ENCODE data around the gene FMNL3.
"Not testable (repeated sequence)": the region's sequence is repeated elsewhere in the genome, so short reads cannot be mapped to it uniquely, and the experiment has no call there.

FMNL3 gene

GRCh38 chr12:49738721-49739120, 31.5 kb upstream of the FMNL3 start:
- not testable (repeated sequence) for H2AFZ ChIP-seq (ENCODE audit: low read length, unreplicated experiment); H3K4me3 ChIP-seq (ENCODE audit: low read depth, low read length); H3K36me3 ChIP-seq (ENCODE audit: insufficient read depth, low read length); H3K4me1 ChIP-seq (ENCODE audit: control insufficient read depth, insufficient read depth, low read length, unreplicated experiment); H3K27me3 ChIP-seq (ENCODE audit: insufficient read depth, low read length); H3K27ac ChIP-seq (ENCODE audit: low read depth, low read length)
- peaks cover 20% of the 10 kb centered on the region for H3K79me2 ChIP-seq (ENCODE audit: control insufficient read depth, insufficient read depth, low read length, unreplicated experiment)

- not testable (repeated sequence) for H3K36me3 ChIP-seq (ENCODE audit: insufficient read depth, low read length); H3K79me2 ChIP-seq (ENCODE audit: control insufficient read depth, insufficient read depth, low read length, unreplicated experiment); H3K27ac ChIP-seq (ENCODE audit: low read depth, low read length); H3K4me1 ChIP-seq (ENCODE audit: control insufficient read depth, insufficient read depth, low read length, unreplicated experiment); H3K4me3 ChIP-seq (ENCODE audit: low read depth, low read length); H3K27me3 ChIP-seq (ENCODE audit: insufficient read depth, low read length); H2AFZ ChIP-seq (ENCODE audit: low read length, unreplicated experiment)
Observed at GRCh38 chr12:49734900-49735299, 27.7 kb upstream of the FMNL3 start.

- H3K4me3 ChIP-seq (ENCODE audit: low read depth, low read length) = no peak overlapping the region
- no peaks in the 10 kb centered on the region for H3K4me1 ChIP-seq (ENCODE audit: control insufficient read depth, insufficient read depth, low read length, unreplicated experiment)
- no peak overlapping the region for H2AFZ ChIP-seq (ENCODE audit: low read length, unreplicated experiment)
- H3K36me3 ChIP-seq (ENCODE audit: insufficient read depth, low read length) = no peaks in the 10 kb centered on the region
- peaks cover 7% of the 10 kb centered on the region; the same call in 1 of the 2 replicates for H3K27me3 ChIP-seq (ENCODE audit: insufficient read depth, low read length)
- no peak overlapping the region for H3K27ac ChIP-seq (ENCODE audit: low read depth, low read length)
- H3K79me2 ChIP-seq (ENCODE audit: control insufficient read depth, insufficient read depth, low read length, unreplicated experiment) = no peaks in the 10 kb centered on the region
Observed at GRCh38 chr12:49733219-49734017, 26.2 kb upstream of the FMNL3 start.

- Histone ChIP-seq H3K4me1 (ENCODE audit: control insufficient read depth, insufficient read depth, low read length, unreplicated experiment) (no peaks in the 10 kb centered on the region), H3K4me3 (ENCODE audit: low read depth, low read length) (no peak overlapping the region), H3K27ac (ENCODE audit: low read depth, low read length) (no peak overlapping the region), H3K27me3 (ENCODE audit: insufficient read depth, low read length) (peaks cover 12% of the 10 kb centered on the region; the same call in 1 of the 2 replicates), H3K36me3 (ENCODE audit: insufficient read depth, low read length) (no peaks in the 10 kb centered on the region), H3K79me2 (ENCODE audit: control insufficient read depth, insufficient read depth, low read length, unreplicated experiment) (no peaks in the 10 kb centered on the region), H2AFZ (ENCODE audit: low read length, unreplicated experiment) (no peak overlapping the region)
Observed at GRCh38 chr12:49730568-49731101, 23.4 kb upstream of the FMNL3 start.

GRCh38 chr12:49730050-49730449, 22.8 kb upstream of the FMNL3 start:
- Histone ChIP-seq H3K36me3 (ENCODE audit: insufficient read depth, low read length) (no peaks in the 10 kb centered on the region), H2AFZ (ENCODE audit: low read length, unreplicated experiment) (no peak overlapping the region), H3K27me3 (ENCODE audit: insufficient read depth, low read length) (peaks cover 16% of the 10 kb centered on the region; the same call in 1 of the 2 replicates), H3K4me1 (ENCODE audit: control insufficient read depth, insufficient read depth, low read length, unreplicated experiment) (no peaks in the 10 kb centered on the region), H3K79me2 (ENCODE audit: control insufficient read depth, insufficient read depth, low read length, unreplicated experiment) (no peaks in the 10 kb centered on the region), H3K27ac (ENCODE audit: low read depth, low read length) (no peak overlapping the region), H3K4me3 (ENCODE audit: low read depth, low read length) (no peak overlapping the region)

- H3K79me2 ChIP-seq (ENCODE audit: control insufficient read depth, insufficient read depth, low read length, unreplicated experiment) = no peaks in the 10 kb centered on the region
- peaks cover 23% of the 10 kb centered on the region; the same call in 1 of the 2 replicates for H3K27me3 ChIP-seq (ENCODE audit: insufficient read depth, low read length)
- no peak overlapping the region for H3K27ac ChIP-seq (ENCODE audit: low read depth, low read length)
- H3K36me3 ChIP-seq (ENCODE audit: insufficient read depth, low read length) = no peaks in the 10 kb centered on the region
- no peaks in the 10 kb centered on the region for H3K4me1 ChIP-seq (ENCODE audit: control insufficient read depth, insufficient read depth, low read length, unreplicated experiment)
- no peak overlapping the region for H3K4me3 ChIP-seq (ENCODE audit: low read depth, low read length)
- H2AFZ ChIP-seq (ENCODE audit: low read length, unreplicated experiment) = no peak overlapping the region
Observed at GRCh38 chr12:49728446-49728845, 21.2 kb upstream of the FMNL3 start.

GRCh38 chr12:49721355-49721754, 14.2 kb upstream of the FMNL3 start:
- not testable (repeated sequence) for H3K4me3 ChIP-seq (ENCODE audit: low read depth, low read length); H3K4me1 ChIP-seq (ENCODE audit: control insufficient read depth, insufficient read depth, low read length, unreplicated experiment); H3K27ac ChIP-seq (ENCODE audit: low read depth, low read length); H3K79me2 ChIP-seq (ENCODE audit: control insufficient read depth, insufficient read depth, low read length, unreplicated experiment); H2AFZ ChIP-seq (ENCODE audit: low read length, unreplicated experiment); H3K36me3 ChIP-seq (ENCODE audit: insufficient read depth, low read length)
- H3K27me3 ChIP-seq (ENCODE audit: insufficient read depth, low read length) = peaks cover 22% of the 10 kb centered on the region

- no peaks in the 10 kb centered on the region for H3K4me1 ChIP-seq (ENCODE audit: control insufficient read depth, insufficient read depth, low read length, unreplicated experiment)
- no peak overlapping the region for H2AFZ ChIP-seq (ENCODE audit: low read length, unreplicated experiment)
- no peaks in the 10 kb centered on the region for H3K36me3 ChIP-seq (ENCODE audit: insufficient read depth, low read length)
- no peaks in the 10 kb centered on the region for H3K79me2 ChIP-seq (ENCODE audit: control insufficient read depth, insufficient read depth, low read length, unreplicated experiment)
- no peak overlapping the region for H3K4me3 ChIP-seq (ENCODE audit: low read depth, low read length)
- H3K27me3 ChIP-seq (ENCODE audit: insufficient read depth, low read length) = peaks cover 19% of the 10 kb centered on the region
- H3K27ac ChIP-seq (ENCODE audit: low read depth, low read length) = no peak overlapping the region
Observed at GRCh38 chr12:49720214-49720613, 13.0 kb upstream of the FMNL3 start.

GRCh38 chr12:49717800-49718199, 10.6 kb upstream of the FMNL3 start:
- not testable (repeated sequence) for H3K79me2 ChIP-seq (ENCODE audit: control insufficient read depth, insufficient read depth, low read length, unreplicated experiment); H3K27ac ChIP-seq (ENCODE audit: low read depth, low read length); H3K4me3 ChIP-seq (ENCODE audit: low read depth, low read length); H3K36me3 ChIP-seq (ENCODE audit: insufficient read depth, low read length); H3K4me1 ChIP-seq (ENCODE audit: control insufficient read depth, insufficient read depth, low read length, unreplicated experiment); H2AFZ ChIP-seq (ENCODE audit: low read length, unreplicated experiment)
- H3K27me3 ChIP-seq (ENCODE audit: insufficient read depth, low read length) = peaks cover 23% of the 10 kb centered on the region

GRCh38 chr12:49716553-49716952, 9.3 kb upstream of the FMNL3 start:
- Histone ChIP-seq H3K4me3 (ENCODE audit: low read depth, low read length) (no peak overlapping the region), H3K27ac (ENCODE audit: low read depth, low read length) (no peak overlapping the region), H2AFZ (ENCODE audit: low read length, unreplicated experiment) (no peak overlapping the region), H3K79me2 (ENCODE audit: control insufficient read depth, insufficient read depth, low read length, unreplicated experiment) (no peaks in the 10 kb centered on the region), H3K36me3 (ENCODE audit: insufficient read depth, low read length) (no peaks in the 10 kb centered on the region), H3K4me1 (ENCODE audit: control insufficient read depth, insufficient read depth, low read length, unreplicated experiment) (no peaks in the 10 kb centered on the region), H3K27me3 (ENCODE audit: insufficient read depth, low read length) (peaks cover 30% of the 10 kb centered on the region)

GRCh38 chr12:49713952-49714351, 6.7 kb upstream of the FMNL3 start:
- H3K79me2 ChIP-seq (ENCODE audit: control insufficient read depth, insufficient read depth, low read length, unreplicated experiment); H3K36me3 ChIP-seq (ENCODE audit: insufficient read depth, low read length); H2AFZ ChIP-seq (ENCODE audit: low read length, unreplicated experiment); H3K4me3 ChIP-seq (ENCODE audit: low read depth, low read length); H3K27ac ChIP-seq (ENCODE audit: low read depth, low read length); H3K4me1 ChIP-seq (ENCODE audit: control insufficient read depth, insufficient read depth, low read length, unreplicated experiment): not testable (repeated sequence)
- peaks cover 50% of the 10 kb centered on the region for H3K27me3 ChIP-seq (ENCODE audit: insufficient read depth, low read length)
